ENCODE data around the gene MYL7. TPM values are rescaled to one million over a fixed set of nuclear protein-coding genes. Genes with fewer than 3 reads are reported as not detected.

Gene MYL7
- polyA plus RNA-seq, 1 donor, result 7.0 TPM

- DNase-seq (ENCODE audit: low read depth), result no peak
Observed at GRCh38 chr7:44112997-44113763, 28.0 kb downstream of the MYL7 start.

GRCh38 chr7:44112231-44112996 is 28.7 kb downstream of the MYL7 start:
- DNase-seq (ENCODE audit: low read depth), result no peak

GRCh38 chr7:44111761-44112160 is 29.4 kb downstream of the MYL7 start:
- DNase-seq (ENCODE audit: low read depth), result no peak

GRCh38 chr7:44110719-44111635 is 30.2 kb downstream of the MYL7 start:
- no peak for DNase-seq (ENCODE audit: low read depth)

GRCh38 chr7:44109991-44110390 is 31.1 kb downstream of the MYL7 start:
- no peak for DNase-seq (ENCODE audit: low read depth)

- no peak for DNase-seq (ENCODE audit: low read depth)
Observed at GRCh38 chr7:44108768-44109750, 32.1 kb downstream of the MYL7 start.

GRCh38 chr7:44107961-44108767 is 33.0 kb downstream of the MYL7 start:
- DNase-seq (ENCODE audit: low read depth), result no peak

- no peak for DNase-seq (ENCODE audit: low read depth)
Observed at GRCh38 chr7:44107116-44107960, 33.8 kb downstream of the MYL7 start.

GRCh38 chr7:44106311-44107065 is 34.6 kb downstream of the MYL7 start:
- no peak for DNase-seq (ENCODE audit: low read depth)

GRCh38 chr7:44105832-44106231 is 35.3 kb downstream of the MYL7 start:
- DNase-seq (ENCODE audit: low read depth), result no peak

GRCh38 chr7:44104860-44105771 is 36.0 kb downstream of the MYL7 start:
- DNase-seq (ENCODE audit: low read depth), result no peak

GRCh38 chr7:44103923-44104859 is 36.9 kb downstream of the MYL7 start, which contains the start of gene AEBP1:
AEBP1 (plus strand) TSS chr7:44104345; CDS start chr7:44104666, 321 bp downstream.
- DNase-seq (ENCODE audit: low read depth), result no peak

- no peak for DNase-seq (ENCODE audit: low read depth)
Observed at GRCh38 chr7:44103566-44103922, 37.6 kb downstream of the MYL7 start.

- DNase-seq (ENCODE audit: low read depth), result no peak
Observed at GRCh38 chr7:44102846-44103565, 38.1 kb downstream of the MYL7 start.

Data from forelimb muscle (tissue), 1 donor.